ENCODE measurements around the gene SHOC1.

DNA sequence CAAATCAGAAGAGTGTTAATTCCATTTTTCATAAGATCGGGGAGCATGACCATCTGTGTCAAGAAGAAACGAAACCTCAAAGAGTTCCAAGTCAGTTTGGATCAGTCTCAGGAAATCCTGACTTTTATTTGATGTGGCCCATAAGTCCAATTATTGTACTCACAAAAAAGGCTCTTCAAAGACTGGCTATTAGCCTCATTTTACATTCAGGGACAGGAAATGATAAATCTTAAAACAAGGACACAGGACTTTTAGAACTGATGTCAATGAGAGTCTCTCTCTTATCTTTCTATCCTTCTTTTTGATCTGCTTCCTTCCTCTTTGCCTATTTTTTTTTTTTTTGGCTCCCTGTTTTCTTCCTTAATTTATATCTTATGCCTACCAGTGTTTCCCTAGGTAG, 43.7 kb upstream of the SHOC1 start:
- TF ChIP-seq EZH2 (IDR thresholded peaks at IDR 0.05; ENCODE audit: borderline replicate concordance, low read depth, low read length, severe bottlenecking) (no peak), POLR2AphosphoS5 (IDR thresholded peaks at IDR 0.05; ENCODE audit: insufficient read depth, low read depth, low read length) (no peak), POLR2A (IDR thresholded peaks at IDR 0.05; ENCODE audit: low read depth, low read length) (no peak), JUN (IDR thresholded peaks at IDR 0.05; ENCODE audit: borderline replicate concordance, insufficient read depth, insufficient read length, low read depth) (no peak), GATA2 (IDR thresholded peaks at IDR 0.05; ENCODE audit: insufficient read depth, insufficient read length, low read depth, low read length) (peak; percentile 44)
- TF ChIP-seq, protein P1, sequence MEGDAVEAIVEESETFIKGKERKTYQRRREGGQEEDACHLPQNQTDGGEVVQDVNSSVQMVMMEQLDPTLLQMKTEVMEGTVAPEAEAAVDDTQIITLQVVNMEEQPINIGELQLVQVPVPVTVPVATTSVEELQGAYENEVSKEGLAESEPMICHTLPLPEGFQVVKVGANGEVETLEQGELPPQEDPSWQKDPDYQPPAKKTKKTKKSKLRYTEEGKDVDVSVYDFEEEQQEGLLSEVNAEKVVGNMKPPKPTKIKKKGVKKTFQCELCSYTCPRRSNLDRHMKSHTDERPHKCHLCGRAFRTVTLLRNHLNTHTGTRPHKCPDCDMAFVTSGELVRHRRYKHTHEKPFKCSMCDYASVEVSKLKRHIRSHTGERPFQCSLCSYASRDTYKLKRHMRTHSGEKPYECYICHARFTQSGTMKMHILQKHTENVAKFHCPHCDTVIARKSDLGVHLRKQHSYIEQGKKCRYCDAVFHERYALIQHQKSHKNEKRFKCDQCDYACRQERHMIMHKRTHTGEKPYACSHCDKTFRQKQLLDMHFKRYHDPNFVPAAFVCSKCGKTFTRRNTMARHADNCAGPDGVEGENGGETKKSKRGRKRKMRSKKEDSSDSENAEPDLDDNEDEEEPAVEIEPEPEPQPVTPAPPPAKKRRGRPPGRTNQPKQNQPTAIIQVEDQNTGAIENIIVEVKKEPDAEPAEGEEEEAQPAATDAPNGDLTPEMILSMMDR (IDR thresholded peaks at IDR 0.05; ENCODE audit: extremely low read depth in 1 of 2, insufficient read depth in 1 of 2, low read depth in 1 of 2, low read length in 2 of 2), result no peak
- TF ChIP-seq, protein P2, sequence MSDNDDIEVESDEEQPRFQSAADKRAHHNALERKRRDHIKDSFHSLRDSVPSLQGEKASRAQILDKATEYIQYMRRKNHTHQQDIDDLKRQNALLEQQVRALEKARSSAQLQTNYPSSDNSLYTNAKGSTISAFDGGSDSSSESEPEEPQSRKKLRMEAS (IDR thresholded peaks at IDR 0.05; ENCODE audit: insufficient read depth, insufficient read length), result no peak
